H1 (cell line): ENCODE results near the gene SPTB. TPM values are rescaled to one million over a fixed set of nuclear protein-coding genes. Genes with fewer than 3 reads are reported as not detected.
A peak's percentile ranks its signal among the peaks of the same experiment; 100 is the strongest.

Experiments
- CTCF ChIA-PET: fragments of 300-600 bp; sonication (Branson Sonifier 250); formaldehyde crosslinking; loops from one replicate; lab custom pipeline; 2021; ENCODE audit not compliant: partially characterized antibody; lab: Charles Lee
- POLR2A ChIA-PET: fragments of 300-600 bp; sonication (Branson Sonifier 250); formaldehyde crosslinking; loops from one replicate; lab custom pipeline; 2021; ENCODE audit warnings: inconsistent platforms; ENCODE audit not compliant: partially characterized antibody; lab: Charles Lee
- DNase-seq, 2 experiments: peaks; one replicate each; pipeline versions ENCODE4 v3.0.0 to v3.0.0-alpha.2; 2010 to 2022; ENCODE audit warnings: low spot score in 2 of 2, low read depth in 1 of 2, mixed read lengths in 1 of 2
- FAIRE-seq: peaks from 2 replicates; lab custom pipeline; 2011; peaks lifted over from hg19 to GRCh38; lab: Jason Lieb, UNC
- H2AFZ ChIP-seq: 2 replicates; pipeline ENCODE4 v1.8.1; 2012; ENCODE audit warnings: low read length, inconsistent platforms
- H2AK5ac ChIP-seq: 2 replicates; pipeline ENCODE4 v1.6.1; 2013; ENCODE audit warnings: low read depth, low read length
- H2BK120ac ChIP-seq: replicated peaks from 2 replicates; pipeline ENCODE3; 2013; ENCODE audit warnings: low read depth, low read length, inconsistent platforms
- H2BK12ac ChIP-seq: 2 replicates; pipeline ENCODE4 v1.6.1; 2013; ENCODE audit warnings: low read depth, low read length
- H2BK15ac ChIP-seq: 2 replicates; pipeline ENCODE4 v1.6.1; 2013; ENCODE audit warnings: low read length
- H2BK20ac ChIP-seq: 2 replicates; pipeline ENCODE4 v1.6.1; 2013; ENCODE audit warnings: low read length
- H2BK5ac ChIP-seq: 2 replicates; pipeline ENCODE4 v1.6.1; 2013; ENCODE audit warnings: low read depth, low read length
- H3K14ac ChIP-seq: 2 replicates; pipeline ENCODE4 v1.6.1; 2013; ENCODE audit warnings: inconsistent platforms; ENCODE audit not compliant: insufficient read length
- H3K18ac ChIP-seq: 2 replicates; pipeline ENCODE4 v1.6.1; 2013; ENCODE audit warnings: low read length; ENCODE audit errors: extremely low read depth
- H3K23ac ChIP-seq: 2 replicates; pipeline ENCODE4 v1.6.1; 2013; ENCODE audit warnings: inconsistent platforms; ENCODE audit not compliant: insufficient read length
- H3K23me2 ChIP-seq: 2 replicates; pipeline ENCODE4 v1.6.1; 2013; ENCODE audit warnings: low read depth, low read length
- H3K27ac ChIP-seq: 2 replicates; pipeline ENCODE4 v1.6.1; 2011; ENCODE audit warnings: low read depth, low read length, inconsistent platforms
- H3K27me3 ChIP-seq, 4 experiments: replicated peaks in 1 of 4; 1 replicate in 1 of 4; 2 replicates in 3 of 4; pipeline versions ENCODE4 v1.6.1 to v1.8.1; 2011 to 2013; ENCODE audit warnings: low read length in 3 of 4, mild to moderate bottlenecking in 3 of 4, inconsistent platforms in 2 of 4, mixed read lengths in 2 of 4, moderate library complexity in 1 of 4; ENCODE audit not compliant: control insufficient read depth in 3 of 4, insufficient read depth in 3 of 4; ENCODE audit errors: extremely low read depth in 1 of 4
- H3K36me3 ChIP-seq, 4 experiments: 2 replicates each; pipeline versions ENCODE4 v1.6.1 to v1.8.1; 2011 to 2013; ENCODE audit warnings: mild to moderate bottlenecking in 4 of 4, low read length in 3 of 4, moderate library complexity in 2 of 4, control low read depth in 1 of 4, inconsistent platforms in 1 of 4; ENCODE audit not compliant: insufficient read depth in 4 of 4, control insufficient read depth in 2 of 4
- H3K4ac ChIP-seq: replicated peaks from 2 replicates; pipeline ENCODE3; 2013; ENCODE audit warnings: low read length, low read depth, mixed read lengths, inconsistent platforms; ENCODE audit not compliant: insufficient read length
- H3K4me1 ChIP-seq, 4 experiments: replicated peaks in 1 of 4; 1 replicate in 1 of 4; 2 replicates in 3 of 4; pipeline versions ENCODE4 v1.6.1 to v1.8.1; 2011 to 2013; ENCODE audit warnings: low read length in 3 of 4, inconsistent platforms in 2 of 4, mixed read lengths in 1 of 4; ENCODE audit not compliant: insufficient read depth in 4 of 4, control insufficient read depth in 3 of 4
- H3K4me2 ChIP-seq, 2 experiments: 2 replicates each; pipeline versions ENCODE4 v1.6.1 to v1.8.1; 2011 to 2013; ENCODE audit warnings: low read depth in 2 of 2, low read length in 2 of 2, control low read depth in 1 of 2, inconsistent platforms in 1 of 2, mild to moderate bottlenecking in 1 of 2; ENCODE audit not compliant: insufficient read depth in 1 of 2
- H3K4me3 ChIP-seq, 4 experiments: fragments of 200-600, 300-600 bp in 1 of 4; sonication (generic), shearing (Covaris generic), sonication (Bioruptor Twin) in 1 of 4; 2 replicates each; pipeline versions ENCODE4 v1.5.1 to v1.8.1; 2011 to 2016; ENCODE audit warnings: low read length in 4 of 4, low read depth in 3 of 4, control low read depth in 2 of 4, inconsistent platforms in 2 of 4, mild to moderate bottlenecking in 2 of 4, mixed read lengths in 1 of 4, moderate library complexity in 1 of 4; ENCODE audit not compliant: insufficient read depth in 2 of 4; ENCODE audit errors: extremely low read depth in 1 of 4
- H3K56ac ChIP-seq: replicated peaks from 2 replicates; pipeline ENCODE3; 2013; ENCODE audit warnings: low read depth, mild to moderate bottlenecking, mixed read lengths, low read length, inconsistent platforms; ENCODE audit not compliant: insufficient read length
- H3K79me1 ChIP-seq: 2 replicates; pipeline ENCODE4 v1.6.1; 2013; ENCODE audit warnings: low read depth, low read length, control low read depth
- H3K79me2 ChIP-seq, 2 experiments: 2 replicates each; pipeline versions ENCODE4 v1.6.1 to v1.8.1; 2012 to 2013; ENCODE audit warnings: low read length in 2 of 2, mild to moderate bottlenecking in 2 of 2, inconsistent platforms in 1 of 2; ENCODE audit not compliant: insufficient read depth in 2 of 2, control insufficient read depth in 1 of 2
- H3K9ac ChIP-seq, 4 experiments: replicated peaks in 1 of 4; 1 replicate in 1 of 4; 2 replicates in 3 of 4; pipeline versions ENCODE4 v1.6.1 to v1.8.1; 2011 to 2013; ENCODE audit warnings: low read depth in 3 of 4, low read length in 3 of 4, control low read depth in 2 of 4, mild to moderate bottlenecking in 2 of 4, moderate library complexity in 2 of 4, inconsistent platforms in 1 of 4; ENCODE audit errors: extremely low read depth in 1 of 4
- H3K9me3 ChIP-seq, 2 experiments: 2 replicates each; pipeline versions ENCODE4 v1.6.1 to v1.8.1; 2012 to 2013; ENCODE audit warnings: mild to moderate bottlenecking in 2 of 2, moderate library complexity in 2 of 2, control low read depth in 1 of 2, inconsistent platforms in 1 of 2, low read depth in 1 of 2, low read length in 1 of 2, mixed read lengths in 1 of 2; ENCODE audit not compliant: insufficient read depth in 2 of 2
- H4K20me1 ChIP-seq, 2 experiments: replicated peaks in 1 of 2; 2 replicates each; pipeline versions ENCODE3 to v1.8.1; 2011 to 2013; ENCODE audit warnings: inconsistent platforms in 2 of 2, low read length in 2 of 2, mild to moderate bottlenecking in 1 of 2; ENCODE audit not compliant: insufficient read depth in 2 of 2, control insufficient read depth in 1 of 2
- H4K5ac ChIP-seq: 2 replicates; pipeline ENCODE4 v1.6.1; 2013; ENCODE audit warnings: low read length, low read depth, mixed read lengths, inconsistent platforms; ENCODE audit not compliant: insufficient read length
- H4K8ac ChIP-seq: 2 replicates; pipeline ENCODE4 v1.8.0; 2013; ENCODE audit warnings: mild to moderate bottlenecking, moderate library complexity, low read length, inconsistent platforms; ENCODE audit not compliant: insufficient read depth; ENCODE audit errors: extremely low read depth
- H4K91ac ChIP-seq: replicated peaks from 2 replicates; pipeline ENCODE3; 2013; ENCODE audit warnings: low read length, mixed read lengths, inconsistent platforms; ENCODE audit not compliant: insufficient read length
- EP300 ChIP-seq, 2 experiments: IDR thresholded peaks; 1 replicate in 1 of 2; 2 replicates in 1 of 2; pipeline ENCODE4 v1.6.1; 2011 to 2012; ENCODE audit warnings: low read depth in 2 of 2, low read length in 2 of 2, mild to moderate bottlenecking in 2 of 2, borderline replicate concordance in 1 of 2, inconsistent platforms in 1 of 2, moderate library complexity in 1 of 2
- JUND ChIP-seq: IDR thresholded peaks from 2 replicates; pipeline ENCODE4 v1.6.1; 2011; ENCODE audit warnings: mild to moderate bottlenecking, improper control_type of control experiment, low read length
- RNF2 ChIP-seq: fragments of 200-900, 300-1000 bp; sonication (generic); IDR thresholded peaks from 2 replicates; pipeline ENCODE4 v1.7.1; 2016; ENCODE audit warnings: borderline replicate concordance, low read depth, mild to moderate bottlenecking, antibody characterized with exemption, low read length; ENCODE audit not compliant: poor library complexity, severe bottlenecking; ENCODE audit errors: missing control alignments
- SP4 ChIP-seq: IDR thresholded peaks from 2 replicates; pipeline ENCODE4 v1.6.1; 2012; ENCODE audit warnings: low read length, inconsistent platforms
- WGBS, 2 experiments: shearing (Covaris generic) in 1 of 2; methylation state at CpG; one replicate each; pipeline versions ENCODE4 v1.1.6 to v1.1.7; 2013 to 2015; ENCODE audit warnings: low lambda C conversion rate in 2 of 2, mixed read lengths in 2 of 2, inconsistent platforms in 1 of 2, low coverage in 1 of 2, missing lambda C conversion rate in 1 of 2; ENCODE audit not compliant: insufficient replicate concordance in 2 of 2, insufficient coverage in 1 of 2, insufficient read length in 1 of 2; ENCODE audit errors: extremely low coverage in 1 of 2, missing lambda C conversion rate in 1 of 2; 5-methylcytosine and 5-hydroxymethylcytosine counted together
- polyA plus RNA-seq, 7 experiments: library from polyadenylated mRNA; depleted of rRNA in 3 of 7; stranded (reverse) in 5 of 7; unstranded in 2 of 7; fragments of >200 nt in 5 of 7; fragments of 200-250 nt in 2 of 7; gene quantifications; 1 replicate in 5 of 7; 2 replicates in 1 of 7; 4 replicates in 1 of 7; pipeline versions ENCODE4 v1.2.1 to v1.2.3, GENCODE V29; 2011 to 2013; ENCODE audit warnings: missing spikeins in 2 of 7, mixed read lengths in 2 of 7
- total RNA-seq: library from RNA; stranded (reverse); fragmentation: NEBNext Ultra II Directional; extraction: Animal tissue kit (Norgen Biotek cat#: 25700); gene quantifications from 2 replicates; pipeline ENCODE4 v1.2.1, GENCODE V29; 2021
- TF ChIP-seq, protein P1 (sequence below): IDR thresholded peaks from 2 replicates; pipeline ENCODE4 v1.6.1; 2012; ENCODE audit warnings: inconsistent platforms

The SPTB gene
- total and polyA plus RNA-seq, 2 of the 8 experiments (the other 6 are each of a cell fraction or from before 2014, with no cell fraction given): 0.30 to 2.4 TPM

DNA sequence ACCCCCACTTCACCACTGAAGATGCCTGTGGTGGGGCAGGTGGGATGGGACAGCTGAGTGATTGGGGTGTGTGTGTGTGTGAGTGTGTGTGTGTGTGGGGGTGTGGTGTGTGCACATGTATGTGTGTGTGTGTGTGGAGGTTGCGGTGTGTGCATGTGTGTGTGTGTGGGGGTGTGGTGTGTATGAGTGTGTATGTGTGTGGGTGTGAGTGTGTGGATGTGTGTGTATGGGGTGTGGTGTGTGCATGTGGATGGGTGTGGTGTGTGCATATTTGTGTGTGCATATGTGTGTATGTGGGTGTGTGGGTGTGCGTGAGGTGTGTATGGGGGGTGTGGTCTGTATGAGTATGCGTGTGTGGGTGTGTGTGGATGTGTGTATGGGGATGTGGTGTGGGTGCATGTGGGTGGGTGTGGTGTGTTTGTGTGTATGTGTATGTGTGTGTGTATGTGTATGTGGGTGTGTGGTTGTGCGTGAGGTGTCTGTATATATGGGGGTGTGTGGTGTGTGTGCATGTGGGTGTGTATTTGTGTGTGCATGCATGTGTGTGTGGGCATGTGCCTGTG is 113.9 kb downstream of the SPTB start:
- peak overlapping the region; percentile 87 for H2BK20ac ChIP-seq
- peak overlapping the region; percentile 53 for H2BK15ac ChIP-seq
- peak overlapping the region; percentile 85 for H3K56ac ChIP-seq
- H3K14ac ChIP-seq: no peak overlapping the region
- no peak for TF ChIP-seq EP300 (IDR thresholded peaks at IDR 0.05; ENCODE audit: borderline replicate concordance in 1 of 2, low read depth in 2 of 2, low read length in 2 of 2)
- peak; percentile 28 for TF ChIP-seq RNF2
- TF ChIP-seq, protein P1, sequence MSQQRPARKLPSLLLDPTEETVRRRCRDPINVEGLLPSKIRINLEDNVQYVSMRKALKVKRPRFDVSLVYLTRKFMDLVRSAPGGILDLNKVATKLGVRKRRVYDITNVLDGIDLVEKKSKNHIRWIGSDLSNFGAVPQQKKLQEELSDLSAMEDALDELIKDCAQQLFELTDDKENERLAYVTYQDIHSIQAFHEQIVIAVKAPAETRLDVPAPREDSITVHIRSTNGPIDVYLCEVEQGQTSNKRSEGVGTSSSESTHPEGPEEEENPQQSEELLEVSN: no peak
- TF ChIP-seq SP4: no peak
- no peak for TF ChIP-seq JUND
- no peaks in the 10 kb centered on the region for H3K79me1 ChIP-seq
- no peaks in the 10 kb centered on the region for H3K36me3 ChIP-seq
- H3K4me2 ChIP-seq: no peak overlapping the region
- H3K4me1 ChIP-seq: peaks cover 4 to 34% (median 24%) of the 10 kb centered on the region in 4 experiments
- FAIRE-seq (no peak), DNase-seq (no peak)
- no peak overlapping the region for H2AFZ ChIP-seq
- POLR2A ChIA-PET: interaction anchor here (1.0 to 1.7 kb wide), 4 partner anchors 10 to 261 kb away, joined by 3 to 5 read pairs (median 4); partner anchors contain the start of gene ZBTB1
- peak overlapping the region; percentile 95 for H2AK5ac ChIP-seq
- CTCF ChIA-PET: interaction anchor here (1.0 to 3.4 kb wide), 30 partner anchors 10 to 270 kb away, joined by 3 to 57 read pairs (median 4); no protein-coding TSS in a partner anchor
- H3K9me3 ChIP-seq: no peaks in the 10 kb centered on the region
- no peak overlapping the region for H3K9ac ChIP-seq
- H3K23me2 ChIP-seq: peaks cover 6% of the 10 kb centered on the region; the same call in 1 of the 2 replicates
- H2BK5ac ChIP-seq: peak overlapping the region; percentile 75; the same call in 1 of the 2 replicates
- no peak overlapping the region for H3K18ac ChIP-seq
- no peak overlapping the region; the same call in 1 of the 2 replicates for H4K8ac ChIP-seq
- H4K91ac ChIP-seq: peak overlapping the region; percentile 51
- peaks cover 0 to 6% of the 10 kb centered on the region in 2 experiments for H4K20me1 ChIP-seq
- H3K4ac ChIP-seq: peak overlapping the region; percentile 65
- no peak overlapping the region for H3K27ac ChIP-seq
- no peak overlapping the region for H3K4me3 ChIP-seq
- no peaks in the 10 kb centered on the region for H3K79me2 ChIP-seq
- peaks cover 0 to 2% (median 0%) of the 10 kb centered on the region in 4 experiments; a peak in 3 of 7 replicates for H3K27me3 ChIP-seq
- no peak overlapping the region for H2BK120ac ChIP-seq
- H3K23ac ChIP-seq: no peak overlapping the region
- no peak overlapping the region for H4K5ac ChIP-seq
- H2BK12ac ChIP-seq: peak overlapping the region; percentile 56; the same call in 1 of the 2 replicates
- WGBS, 2 experiments: 90% methylated on average over 4 of the region's 4 CpGs; no CpG with 5 or more reads in 1 of the 2 experiments
